Endothelial cell of umbilical vein (primary cell): Measurements from ENCODE around the gene GRK6. TPM values are rescaled to one million over a fixed set of nuclear protein-coding genes. Genes with fewer than 3 reads are reported as not detected.

ENCODE experiments used
- BruUV-seq: library from RNA; stranded (reverse); fragments of 400-500 nt; replicated peaks from 2 replicates; lab custom pipeline; 2021; lab: Mats Ljungman, UMichigan
- CTCF ChIA-PET: fragments of 300-600, 350-600 bp; sonication (Branson Sonifier 250); formaldehyde crosslinking; loops from one replicate; lab custom pipeline; 2021; ENCODE audit warnings: antibody characterized with exemption, inconsistent platforms; lab: Charles Lee
- POLR2A ChIA-PET: fragments of 300-600, 350-600 bp; sonication (Branson Sonifier 250); formaldehyde crosslinking; loops from one replicate; lab custom pipeline; 2021; ENCODE audit warnings: antibody characterized with exemption, inconsistent platforms; lab: Charles Lee
- DNase-seq: peaks from one replicate; pipeline ENCODE4 v3.0.0-alpha.2; 2011; ENCODE audit warnings: low read depth, low spot score
- FAIRE-seq: peaks from 2 replicates; lab custom pipeline; 2011; peaks lifted over from hg19 to GRCh38; lab: Jason Lieb, UNC
- H2AFZ ChIP-seq: 2 replicates; pipeline ENCODE4 v1.6.0; 2012; ENCODE audit warnings: low read depth, low read length, control low read depth, inconsistent platforms
- H3K27ac ChIP-seq: 2 replicates; pipeline ENCODE4 v1.5.1; 2011; ENCODE audit warnings: low read depth, mild to moderate bottlenecking, control low read depth, low read length, moderate library complexity; ENCODE audit not compliant: insufficient read depth
- H3K27me3 ChIP-seq, 2 experiments: 2 replicates each; pipeline versions ENCODE4 v1.6.0 to v1.6.1; 2011; ENCODE audit warnings: low read length in 2 of 2, mixed read lengths in 1 of 2; ENCODE audit not compliant: control insufficient read depth in 2 of 2, insufficient read depth in 2 of 2
- H3K36me3 ChIP-seq, 2 experiments: 2 replicates in 1 of 2; 3 replicates in 1 of 2; pipeline ENCODE4 v1.5.1; 2011; ENCODE audit warnings: low read length in 2 of 2, mild to moderate bottlenecking in 1 of 2, moderate library complexity in 1 of 2; ENCODE audit not compliant: control insufficient read depth in 2 of 2, insufficient read depth in 2 of 2; ENCODE audit errors: extremely low read depth in 1 of 2
- H3K4me1 ChIP-seq: 3 replicates; pipeline ENCODE4 v1.5.1; 2011; ENCODE audit warnings: mild to moderate bottlenecking, low read length; ENCODE audit not compliant: control insufficient read depth, insufficient read depth; ENCODE audit errors: extremely low read depth
- H3K4me2 ChIP-seq: 2 replicates; pipeline ENCODE4 v1.6.1; 2011; ENCODE audit warnings: low read length, control low read depth, mixed read lengths; ENCODE audit not compliant: insufficient read depth
- H3K4me3 ChIP-seq, 3 experiments: fragments of 200-600 bp in 1 of 3; sonication (generic), shearing (Covaris generic) in 1 of 3; replicated peaks in 1 of 3; 2 replicates each; pipeline ENCODE4 v1.5.1; 2011 to 2016; ENCODE audit warnings: control low read depth in 3 of 3, low read length in 3 of 3, mild to moderate bottlenecking in 2 of 3, inconsistent platforms in 1 of 3, low read depth in 1 of 3, moderate library complexity in 1 of 3; ENCODE audit not compliant: insufficient read depth in 1 of 3
- H3K79me2 ChIP-seq: 2 replicates; pipeline ENCODE4 v1.6.0; 2012; ENCODE audit warnings: low read length, inconsistent platforms; ENCODE audit not compliant: control insufficient read depth, insufficient read depth
- H3K9ac ChIP-seq: replicated peaks from 2 replicates; pipeline ENCODE3; 2011; ENCODE audit warnings: low read length, control low read depth; ENCODE audit not compliant: insufficient read depth; ENCODE audit errors: extremely low read depth
- H3K9me1 ChIP-seq: replicated peaks from 3 replicates; pipeline ENCODE4 v1.6.0; 2011; ENCODE audit warnings: mild to moderate bottlenecking, low read length; ENCODE audit not compliant: control insufficient read depth, insufficient read depth; ENCODE audit errors: extremely low read depth
- H3K9me3 ChIP-seq: replicated peaks from 2 replicates; pipeline ENCODE4 v1.5.1; 2012; ENCODE audit warnings: low read length, inconsistent platforms; ENCODE audit not compliant: control insufficient read depth, insufficient read depth
- H4K20me1 ChIP-seq: replicated peaks from 2 replicates; pipeline ENCODE3; 2011; ENCODE audit warnings: mild to moderate bottlenecking, low read length; ENCODE audit not compliant: control insufficient read depth, insufficient read depth; ENCODE audit errors: extremely low read depth
- CTCF ChIP-seq, 2 donors: IDR thresholded peaks; 1 replicate in 1 of 2; 2 replicates in 1 of 2; pipeline ENCODE4 v1.5.1; 2011; ENCODE audit warnings: low read length in 2 of 2, mild to moderate bottlenecking in 2 of 2, moderate library complexity in 2 of 2, control low read depth in 1 of 2, inconsistent platforms in 1 of 2, low read depth in 1 of 2; ENCODE audit not compliant: insufficient read depth in 1 of 2; ENCODE audit errors: extremely low read depth in 1 of 2
- EZH2 ChIP-seq: IDR thresholded peaks from 2 replicates; pipeline ENCODE4 v1.6.1; 2012; ENCODE audit warnings: borderline replicate concordance, low read depth, mild to moderate bottlenecking, moderate library complexity, low read length, inconsistent platforms; ENCODE audit not compliant: severe bottlenecking
- JUN ChIP-seq: IDR thresholded peaks from 2 replicates; pipeline ENCODE4 v1.6.1; 2011; ENCODE audit warnings: borderline replicate concordance, low read depth; ENCODE audit not compliant: insufficient read length, insufficient read depth
- MYC ChIP-seq: IDR thresholded peaks from one replicate; pipeline ENCODE4 v1.6.1; 2011; ENCODE audit warnings: mild to moderate bottlenecking, low read depth, low read length
- POLR2A ChIP-seq: IDR thresholded peaks from 2 replicates; pipeline ENCODE4 v1.6.1; 2012; ENCODE audit warnings: low read depth, mild to moderate bottlenecking, control low read depth, low read length
- dilution Hi-C: fragments of 300-500 bp; cut with MboI; formaldehyde crosslinking; loops from one replicate; pipeline ENCODE4 v1.15.0; 2019; ENCODE audit warnings: low sequenced_read_pairs; ENCODE audit not compliant: extremely low pct_ligation_motif_present
- intact Hi-C: fragments of 100-400 bp; cut with micrococcal nuclease; formaldehyde crosslinking; loops from one replicate; pipeline ENCODE4 v1.10.0; 2022
- polyA plus RNA-seq, 4 experiments: library from polyadenylated mRNA; depleted of rRNA in 3 of 4; stranded (reverse) in 3 of 4; unstranded in 1 of 4; fragments of >200 nt; gene quantifications; 2 replicates each; pipeline versions ENCODE4 v1.2.1 to v1.2.3, GENCODE V29; 2011 to 2012; ENCODE audit warnings: missing spikeins in 1 of 4
- total RNA-seq: library from RNA; stranded (reverse); gene quantifications from 2 replicates; pipeline ENCODE4 v1.2.3, GENCODE V29; 2021

The GRK6 gene
- total and polyA plus RNA-seq, 2 donors (not counting 3 experiments of a cell fraction or from before 2014, with no cell fraction given): 28.9 to 36.4 TPM

- no peak for TF ChIP-seq MYC
- no peak for TF ChIP-seq POLR2A
- peak; percentile 89 for TF ChIP-seq EZH2
- TF ChIP-seq CTCF (IDR thresholded peaks at IDR 0.05; ENCODE audit: extremely low read depth in 1 of 2, insufficient read depth in 1 of 2, low read depth in 1 of 2, low read length in 2 of 2): peak; percentile 18 to 41
- no peak for TF ChIP-seq JUN
- ChIA-PET POLR2A (no interaction called here), CTCF (interaction anchor here (0.7 to 7.1 kb wide), 24 partner anchors 9 to 331 kb away, joined by 3 to 288 read pairs (median 10); partner anchors contain the start of genes GRK6, PDLIM7, PRR7 and SLC34A1)
- Histone ChIP-seq H3K9me1 (no peaks in the 10 kb centered on the region), H3K4me3 (no peak overlapping the region), H3K27me3 (peaks cover 33 to 39% of the 10 kb centered on the region in 2 experiments), H3K9me3 (no peaks in the 10 kb centered on the region), H3K4me2 (no peak overlapping the region), H3K27ac (no peak overlapping the region), H3K4me1 (peaks cover 23% of the 10 kb centered on the region), H4K20me1 (no peaks in the 10 kb centered on the region), H3K79me2 (no peaks in the 10 kb centered on the region), H3K9ac (no peak overlapping the region), H2AFZ (no peak overlapping the region), H3K36me3 (no peaks in the 10 kb centered on the region)
- intact Hi-C loops: loop anchor here (1.0 kb wide), 2 partner anchors 84 to 99 kb away; no protein-coding TSS in a partner anchor
- FAIRE-seq (peak; percentile 57), DNase-seq (no peak)
- BruUV-seq: no TSS peak
- dilution Hi-C loops: no loop called here
Observed at GRCh38 chr5:177402271-177403043, 24.0 kb upstream of the GRK6 start.
